ENCODE measurements around the gene GAL. TPM values are rescaled to one million over a fixed set of nuclear protein-coding genes. Genes with fewer than 3 reads are reported as not detected.

GAL gene
- total RNA-seq, 2 donors from 2014 or later = not detected

DNA sequence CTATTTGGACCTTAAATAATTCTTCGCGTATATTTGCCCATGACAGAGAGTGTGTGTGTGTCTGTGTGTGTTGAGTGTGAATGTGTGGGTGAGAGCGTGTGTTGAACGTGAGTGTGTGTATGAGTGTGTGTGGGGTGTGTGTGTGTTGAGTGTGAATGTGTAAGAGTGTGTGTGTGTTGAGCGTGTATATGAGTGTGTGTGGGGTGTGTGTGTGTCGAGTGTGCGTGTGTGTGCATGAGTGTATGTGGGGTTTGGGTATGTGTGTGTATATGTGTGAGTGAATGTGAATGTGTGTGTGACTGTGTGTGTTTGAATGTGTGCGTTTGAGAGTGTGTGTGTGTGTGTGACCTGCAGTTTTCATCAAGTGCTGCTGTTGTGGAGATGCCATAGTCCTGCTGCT is 26.8 kb downstream of the GAL start:
- TF ChIP-seq, protein P1, sequence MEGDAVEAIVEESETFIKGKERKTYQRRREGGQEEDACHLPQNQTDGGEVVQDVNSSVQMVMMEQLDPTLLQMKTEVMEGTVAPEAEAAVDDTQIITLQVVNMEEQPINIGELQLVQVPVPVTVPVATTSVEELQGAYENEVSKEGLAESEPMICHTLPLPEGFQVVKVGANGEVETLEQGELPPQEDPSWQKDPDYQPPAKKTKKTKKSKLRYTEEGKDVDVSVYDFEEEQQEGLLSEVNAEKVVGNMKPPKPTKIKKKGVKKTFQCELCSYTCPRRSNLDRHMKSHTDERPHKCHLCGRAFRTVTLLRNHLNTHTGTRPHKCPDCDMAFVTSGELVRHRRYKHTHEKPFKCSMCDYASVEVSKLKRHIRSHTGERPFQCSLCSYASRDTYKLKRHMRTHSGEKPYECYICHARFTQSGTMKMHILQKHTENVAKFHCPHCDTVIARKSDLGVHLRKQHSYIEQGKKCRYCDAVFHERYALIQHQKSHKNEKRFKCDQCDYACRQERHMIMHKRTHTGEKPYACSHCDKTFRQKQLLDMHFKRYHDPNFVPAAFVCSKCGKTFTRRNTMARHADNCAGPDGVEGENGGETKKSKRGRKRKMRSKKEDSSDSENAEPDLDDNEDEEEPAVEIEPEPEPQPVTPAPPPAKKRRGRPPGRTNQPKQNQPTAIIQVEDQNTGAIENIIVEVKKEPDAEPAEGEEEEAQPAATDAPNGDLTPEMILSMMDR (IDR thresholded peaks at IDR 0.05) = no peak
- Histone ChIP-seq H3K36me3 (no peaks in the 10 kb centered on the region), H3K27ac (no peak overlapping the region), H3K27me3 (no peaks in the 10 kb centered on the region), H3K9me3 (no peaks in the 10 kb centered on the region), H3K4me1 (no peaks in the 10 kb centered on the region), H3K4me3 (no peak overlapping the region)
- DNase-seq (ENCODE audit: low spot score) = no peak

DNA sequence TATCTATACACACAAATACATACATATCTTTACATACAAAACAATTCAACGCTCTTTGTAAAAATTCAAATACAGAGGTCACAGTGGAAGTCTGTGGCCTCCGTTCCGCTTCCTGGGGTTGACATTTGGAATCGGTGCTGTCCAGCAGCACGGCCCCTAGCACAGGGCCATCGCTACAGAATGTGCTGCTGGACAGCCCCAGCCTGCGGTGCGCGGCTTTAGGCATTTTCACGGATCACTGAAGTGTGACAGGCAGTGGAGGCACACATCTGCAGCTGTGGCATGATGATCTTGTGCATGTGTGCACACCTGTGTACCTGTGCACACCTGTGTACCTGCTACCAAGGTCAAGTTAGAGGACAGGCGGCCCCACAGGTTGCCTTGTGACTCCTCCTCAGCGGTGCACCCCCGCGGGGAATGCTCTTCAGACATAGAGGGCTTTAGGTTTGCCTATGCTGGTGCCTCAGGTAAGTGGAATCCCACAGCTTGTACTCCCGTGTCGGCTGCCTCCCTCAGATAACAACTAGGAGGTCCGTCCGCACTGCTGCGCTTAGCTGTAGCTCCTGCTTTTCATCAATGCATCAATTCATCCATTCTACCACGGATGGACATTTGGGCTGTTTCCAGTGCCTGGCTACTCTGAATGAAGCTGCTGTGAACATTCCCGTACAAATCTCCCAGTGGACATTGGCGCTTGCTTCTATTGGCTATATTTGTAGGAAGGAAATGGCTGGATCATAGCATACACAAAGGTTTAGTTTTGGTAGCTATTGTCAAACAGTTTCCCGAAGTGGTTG is 29.9 kb downstream of the GAL start:
- Histone ChIP-seq H3K4me1 (no peaks in the 10 kb centered on the region), H3K9me3 (peaks cover 0 to 2% of the 10 kb centered on the region in 2 donors), H3K27ac (no peak overlapping the region), H3K36me3 (no peaks in the 10 kb centered on the region), H3K27me3 (no peaks in the 10 kb centered on the region), H3K4me3 (no peak overlapping the region)
- TF ChIP-seq, protein P1 (IDR thresholded peaks at IDR 0.05) = no peak
- DNase-seq (ENCODE audit: low spot score) = no peak

DNA sequence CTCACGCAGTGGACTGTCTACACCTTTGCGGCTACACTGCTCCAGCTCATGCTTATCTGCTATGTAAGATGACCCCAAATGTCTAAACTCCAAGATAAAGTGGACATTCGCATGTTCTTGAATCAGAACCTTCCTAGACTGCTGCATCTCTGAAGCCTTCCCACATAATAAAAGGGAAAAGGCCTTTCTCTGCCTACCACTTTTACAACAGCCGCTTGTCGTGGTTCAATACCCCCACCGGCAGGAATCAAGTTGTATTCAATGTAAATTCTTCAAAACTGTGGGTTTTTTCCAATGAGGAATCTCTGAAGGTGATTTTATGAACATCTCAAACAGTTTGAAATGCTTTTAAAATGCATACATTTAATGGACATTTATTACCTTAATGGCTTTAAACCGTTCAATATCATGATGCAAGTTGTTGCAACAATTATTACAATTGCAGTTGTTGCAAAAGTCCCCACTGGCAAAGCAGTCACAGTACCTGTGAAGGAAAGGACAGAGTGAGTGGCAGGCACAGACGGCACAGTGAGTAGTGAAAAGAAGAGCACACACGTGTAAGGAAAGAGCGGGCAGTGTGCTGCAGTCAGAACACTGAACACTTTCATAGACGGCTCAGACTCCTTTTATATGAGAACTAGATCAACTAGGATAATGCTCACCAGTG is 31.2 kb downstream of the GAL start:
- H3K9me3 ChIP-seq = peaks cover 0 to 15% of the 10 kb centered on the region in 2 donors
- no peak overlapping the region for H3K4me3 ChIP-seq
- no peaks in the 10 kb centered on the region for H3K36me3 ChIP-seq
- TF ChIP-seq, protein P1 (IDR thresholded peaks at IDR 0.05) = no peak
- DNase-seq (ENCODE audit: low spot score) = no peak
- H3K4me1 ChIP-seq = no peaks in the 10 kb centered on the region
- no peaks in the 10 kb centered on the region for H3K27me3 ChIP-seq
- H3K27ac ChIP-seq = no peak overlapping the region

GRCh38 chr11:68721075-68721474 is 36.7 kb downstream of the GAL start:
- TF ChIP-seq, protein P1 (IDR thresholded peaks at IDR 0.05) = no peak

GRCh38 chr11:68722143-68722542 is 37.8 kb downstream of the GAL start:
- Histone ChIP-seq H3K27ac (no peak overlapping the region), H3K27me3 (peaks cover 0 to 3% of the 10 kb centered on the region in 2 donors), H3K4me1 (no peaks in the 10 kb centered on the region), H3K4me3 (no peak overlapping the region), H3K36me3 (no peaks in the 10 kb centered on the region), H3K9me3 (peaks cover 0 to 15% of the 10 kb centered on the region in 2 donors)
- TF ChIP-seq, protein P1 (IDR thresholded peaks at IDR 0.05) = no peak
- no peak for DNase-seq (ENCODE audit: low spot score)

More at GRCh38 chr11:68721075-68721474, 36.7 kb downstream of the GAL start:
- no peak for DNase-seq (ENCODE audit: low spot score)
- Histone ChIP-seq H3K36me3 (no peaks in the 10 kb centered on the region), H3K27ac (no peak overlapping the region), H3K27me3 (peaks cover 0 to 3% of the 10 kb centered on the region in 2 donors), H3K4me1 (no peaks in the 10 kb centered on the region), H3K4me3 (no peak overlapping the region), H3K9me3 (peaks cover 0 to 15% of the 10 kb centered on the region in 2 donors)

Measured in right atrium auricular region (tissue), 2 donors.